PC-9 (cell line): Measurements from ENCODE around the gene CRISPLD2. TPM values are rescaled to one million over a fixed set of nuclear protein-coding genes. Genes with fewer than 3 reads are reported as not detected.
A peak's percentile ranks its signal among the peaks of the same experiment; 100 is the strongest.

ENCODE experiments used
- BruUV-seq: library from RNA; stranded (reverse); fragments of 400-500 nt; replicated peaks from 2 replicates; lab custom pipeline; 2021; lab: Mats Ljungman, UMichigan
- CTCF ChIA-PET: fragments of 300-600 bp; sonication (Branson Sonifier 250); formaldehyde crosslinking; loops from one replicate; lab custom pipeline; 2022; ENCODE audit warnings: antibody characterized with exemption; lab: Charles Lee
- POLR2A ChIA-PET: fragments of 300-600 bp; sonication (Branson Sonifier 250); formaldehyde crosslinking; loops from one replicate; lab custom pipeline; 2022; ENCODE audit warnings: antibody characterized with exemption; ENCODE audit not compliant: unreplicated experiment; lab: Charles Lee
- DNase-seq, 2 experiments: peaks; one replicate each; pipeline versions ENCODE4 v3.0.0 to v3.0.0-alpha.2; 2015 to 2022; ENCODE audit warnings: mixed read lengths in 1 of 2
- H2AFZ ChIP-seq: fragments of 200-600 bp; sonication (generic); 2 replicates; pipeline ENCODE4 v1.8.1; 2017; ENCODE audit warnings: antibody characterized with exemption
- H3F3A ChIP-seq: fragments of 200-600 bp; sonication (generic); 2 replicates; pipeline ENCODE4 v1.8.1; 2017; ENCODE audit warnings: antibody characterized with exemption, mild to moderate bottlenecking, low read depth; ENCODE audit not compliant: insufficient read depth
- H3K27ac ChIP-seq: fragments of 200-600 bp; sonication (generic); 2 replicates; pipeline ENCODE4 v1.6.1; 2016; ENCODE audit warnings: mixed run types
- H3K27me3 ChIP-seq: fragments of 200-600 bp; sonication (generic); 2 replicates; pipeline ENCODE4 v1.6.1; 2016; ENCODE audit warnings: low read depth, mixed run types; ENCODE audit not compliant: insufficient read depth
- H3K36me3 ChIP-seq: fragments of 200-600 bp; sonication (generic); 2 replicates; pipeline ENCODE4 v1.6.1; 2016; ENCODE audit warnings: low read depth, mixed run types
- H3K4me1 ChIP-seq: fragments of 200-600 bp; sonication (generic); replicated peaks from 2 replicates; pipeline ENCODE4 v1.6.1; 2016; ENCODE audit warnings: mixed run types; ENCODE audit not compliant: insufficient read depth
- H3K4me2 ChIP-seq: fragments of 200-600 bp; sonication (generic); 2 replicates; pipeline ENCODE4 v1.6.1; 2017; ENCODE audit warnings: mixed run types
- H3K4me3 ChIP-seq: fragments of 200-600 bp; sonication (generic); 2 replicates; pipeline ENCODE4 v1.6.1; 2016; ENCODE audit warnings: mixed run types
- H3K79me2 ChIP-seq: fragments of 200-600 bp; sonication (generic); 2 replicates; pipeline ENCODE4 v1.6.1; 2017; ENCODE audit warnings: low read depth, mixed run types
- H3K9me2 ChIP-seq: fragments of 200-600 bp; sonication (generic); 2 replicates; pipeline ENCODE4 v1.8.1; 2017; ENCODE audit warnings: mild to moderate bottlenecking; ENCODE audit not compliant: insufficient read depth
- H3K9me3 ChIP-seq: fragments of 200-600 bp; sonication (generic); 2 replicates; pipeline ENCODE4 v1.8.1; 2016; ENCODE audit warnings: low read depth; ENCODE audit not compliant: insufficient read depth
- H4K20me1 ChIP-seq: fragments of 200-600 bp; sonication (generic); 2 replicates; pipeline ENCODE4 v1.8.1; 2017; ENCODE audit not compliant: insufficient read depth
- CTCF ChIP-seq: fragments of 200-600 bp; sonication (generic); conservative IDR thresholded peaks from 2 replicates; pipeline ENCODE4 v1.6.1; 2017; ENCODE audit warnings: mixed run types, antibody characterized with exemption, mild to moderate bottlenecking, moderate library complexity
- EZH2 ChIP-seq: fragments of 200-600 bp; sonication (generic); IDR thresholded peaks from 2 replicates; pipeline ENCODE4 v1.8.0; 2017; ENCODE audit warnings: antibody characterized with exemption, low read depth
- intact Hi-C: fragments of 100-400 bp; cut with micrococcal nuclease; formaldehyde crosslinking; loops from one replicate; pipeline ENCODE4 v1.10.0; 2022; ENCODE audit not compliant: unreplicated experiment
- total RNA-seq: library from RNA; stranded (reverse); gene quantifications from 2 replicates; pipeline ENCODE4 v1.2.3, GENCODE V29; 2021

The CRISPLD2 gene
- total RNA-seq, 1 experiment from 2014 or later: 18.6 TPM

GRCh38 chr16:84785843-84786581 lies 33.8 kb upstream of the CRISPLD2 start:
- peak; percentile 75 to 93 for DNase-seq
- Histone ChIP-seq H3K27ac (peak overlapping the region; percentile 21; the same call in 1 of the 2 replicates), H3K36me3 (no peaks in the 10 kb centered on the region), H3K79me2 (no peaks in the 10 kb centered on the region), H3F3A (peaks cover 26% of the 10 kb centered on the region; the same call in 1 of the 2 replicates), H4K20me1 (peaks cover 8% of the 10 kb centered on the region; the same call in 1 of the 2 replicates), H3K9me3 (no peaks in the 10 kb centered on the region), H3K4me3 (no peak overlapping the region), H2AFZ (no peak overlapping the region), H3K9me2 (no peaks in the 10 kb centered on the region), H3K27me3 (no peaks in the 10 kb centered on the region), H3K4me1 (peaks cover 26% of the 10 kb centered on the region), H3K4me2 (peak overlapping the region; percentile 29)
- TF ChIP-seq EZH2 (no peak), CTCF (no peak)
- no TSS peak for BruUV-seq
- intact Hi-C loops: loop anchor here (1.0 kb wide), 4 partner anchors 20 to 65 kb away; partner anchors contain the start of gene CRISPLD2
- CTCF ChIA-PET: interaction anchor here (1.0 kb wide), 1 partner anchor 167 kb away, joined by 7 read pairs; no protein-coding TSS in a partner anchor
- POLR2A ChIA-PET: interaction anchor here (0.7 kb wide), 1 partner anchor 40 kb away, joined by 6 read pairs; no protein-coding TSS in a partner anchor

DNA sequence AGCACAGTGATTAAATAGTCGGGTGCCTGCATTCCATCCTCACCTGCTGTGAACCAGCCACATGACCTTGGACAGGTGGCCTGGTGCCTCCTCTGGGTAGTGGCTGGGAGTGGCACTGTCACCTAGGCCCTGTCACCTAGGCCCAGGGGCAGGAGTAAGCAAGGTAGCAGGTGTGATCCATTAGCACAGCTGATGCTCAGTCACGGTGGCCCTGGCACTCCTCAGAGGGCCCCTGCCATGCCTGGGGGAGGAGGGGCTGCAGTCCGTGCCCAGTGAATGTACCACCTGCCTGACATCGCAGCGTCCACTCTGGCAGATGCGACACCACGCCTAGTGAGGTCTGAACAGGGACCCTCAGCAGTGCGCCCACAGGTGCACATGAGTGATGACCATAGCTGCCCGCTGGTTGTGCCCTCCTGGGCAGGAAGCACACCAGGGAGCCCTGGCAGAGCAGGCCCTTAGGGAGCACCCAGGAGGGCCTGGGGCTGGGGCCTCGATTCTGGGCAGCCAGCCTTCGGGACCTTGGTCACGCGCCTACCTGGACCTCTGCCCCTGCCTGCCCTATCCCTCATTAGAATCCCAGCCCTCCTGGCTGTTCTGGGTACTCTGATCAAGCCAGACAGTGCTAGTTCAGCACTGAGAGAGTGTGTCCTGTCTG lies 33.1 kb upstream of the CRISPLD2 start:
- ChIA-PET CTCF (no interaction called here), POLR2A (no interaction called here)
- H3K79me2 ChIP-seq: no peaks in the 10 kb centered on the region
- TF ChIP-seq EZH2 (no peak), CTCF (no peak)
- DNase-seq: peak in 1 of 2 experiments; percentile 83
- H2AFZ ChIP-seq: no peak overlapping the region
- H3K27ac ChIP-seq: no peak overlapping the region
- peak overlapping the region; percentile 29; the same call in 1 of the 2 replicates for H3K4me2 ChIP-seq
- H3F3A ChIP-seq: peaks cover 26% of the 10 kb centered on the region; the same call in 1 of the 2 replicates
- no peaks in the 10 kb centered on the region for H3K9me3 ChIP-seq
- BruUV-seq: no TSS peak
- no peaks in the 10 kb centered on the region for H3K27me3 ChIP-seq
- H4K20me1 ChIP-seq: peaks cover 8% of the 10 kb centered on the region; the same call in 1 of the 2 replicates
- H3K9me2 ChIP-seq: no peaks in the 10 kb centered on the region
- no peaks in the 10 kb centered on the region for H3K36me3 ChIP-seq
- peaks cover 26% of the 10 kb centered on the region for H3K4me1 ChIP-seq
- H3K4me3 ChIP-seq: no peak overlapping the region
- intact Hi-C loops: loop anchor here (1.0 kb wide), 4 partner anchors 20 to 65 kb away; partner anchors contain the start of gene CRISPLD2

- POLR2A ChIA-PET: no interaction called here
- TF ChIP-seq CTCF: no peak
- TF ChIP-seq EZH2: no peak
- Histone ChIP-seq H3K9me2 (no peaks in the 10 kb centered on the region), H4K20me1 (peaks cover 8% of the 10 kb centered on the region; the same call in 1 of the 2 replicates), H3K79me2 (no peaks in the 10 kb centered on the region), H3K27ac (no peak overlapping the region), H3K4me2 (no peak overlapping the region), H3F3A (peaks cover 26% of the 10 kb centered on the region; the same call in 1 of the 2 replicates), H3K4me3 (no peak overlapping the region), H2AFZ (no peak overlapping the region), H3K9me3 (no peaks in the 10 kb centered on the region), H3K36me3 (no peaks in the 10 kb centered on the region), H3K4me1 (peaks cover 26% of the 10 kb centered on the region), H3K27me3 (no peaks in the 10 kb centered on the region)
- CTCF ChIA-PET: no interaction called here
- intact Hi-C loops: no loop called here
- no peak for DNase-seq
- no TSS peak for BruUV-seq
These were observed 32.5 kb upstream of the CRISPLD2 start for GRCh38 chr16:84787263-84787622.
